PFSK-1 (cell line): ENCODE measurements around the gene SEMA4D.

Source experiments
- FOXP2 ChIP-seq: optimal IDR thresholded peaks from 2 replicates; pipeline ENCODE3; 2011; ENCODE audit warnings: borderline replicate concordance, control low read depth, inconsistent platforms; ENCODE audit not compliant: insufficient read depth; ENCODE audit errors: extremely low read length, extremely low read depth
- POLR2AphosphoS5 ChIP-seq: IDR thresholded peaks from 2 replicates; pipeline ENCODE4 v1.6.1; 2012; ENCODE audit warnings: low read depth, mild to moderate bottlenecking, control low read depth, low read length, moderate library complexity
- SIN3A ChIP-seq: IDR thresholded peaks from 2 replicates; pipeline ENCODE4 v1.6.1; 2012; ENCODE audit warnings: mild to moderate bottlenecking, low read length, moderate library complexity, borderline replicate concordance; ENCODE audit not compliant: insufficient read depth
- TAF1 ChIP-seq: IDR thresholded peaks from 2 replicates; pipeline ENCODE4 v1.6.1; 2012; ENCODE audit warnings: low read length, control low read depth, borderline replicate concordance; ENCODE audit not compliant: insufficient read depth
- TF ChIP-seq, protein P1 (sequence below), 2 experiments: IDR thresholded peaks; 2 replicates each; pipeline versions ENCODE4 v1.6.1 to v1.8.0; 2011 to 2012; ENCODE audit warnings: low read depth in 2 of 2, low read length in 2 of 2, control low read depth in 1 of 2, inconsistent platforms in 1 of 2, mild to moderate bottlenecking in 1 of 2, moderate library complexity in 1 of 2; ENCODE audit not compliant: insufficient read depth in 1 of 2

Gene SEMA4D

DNA sequence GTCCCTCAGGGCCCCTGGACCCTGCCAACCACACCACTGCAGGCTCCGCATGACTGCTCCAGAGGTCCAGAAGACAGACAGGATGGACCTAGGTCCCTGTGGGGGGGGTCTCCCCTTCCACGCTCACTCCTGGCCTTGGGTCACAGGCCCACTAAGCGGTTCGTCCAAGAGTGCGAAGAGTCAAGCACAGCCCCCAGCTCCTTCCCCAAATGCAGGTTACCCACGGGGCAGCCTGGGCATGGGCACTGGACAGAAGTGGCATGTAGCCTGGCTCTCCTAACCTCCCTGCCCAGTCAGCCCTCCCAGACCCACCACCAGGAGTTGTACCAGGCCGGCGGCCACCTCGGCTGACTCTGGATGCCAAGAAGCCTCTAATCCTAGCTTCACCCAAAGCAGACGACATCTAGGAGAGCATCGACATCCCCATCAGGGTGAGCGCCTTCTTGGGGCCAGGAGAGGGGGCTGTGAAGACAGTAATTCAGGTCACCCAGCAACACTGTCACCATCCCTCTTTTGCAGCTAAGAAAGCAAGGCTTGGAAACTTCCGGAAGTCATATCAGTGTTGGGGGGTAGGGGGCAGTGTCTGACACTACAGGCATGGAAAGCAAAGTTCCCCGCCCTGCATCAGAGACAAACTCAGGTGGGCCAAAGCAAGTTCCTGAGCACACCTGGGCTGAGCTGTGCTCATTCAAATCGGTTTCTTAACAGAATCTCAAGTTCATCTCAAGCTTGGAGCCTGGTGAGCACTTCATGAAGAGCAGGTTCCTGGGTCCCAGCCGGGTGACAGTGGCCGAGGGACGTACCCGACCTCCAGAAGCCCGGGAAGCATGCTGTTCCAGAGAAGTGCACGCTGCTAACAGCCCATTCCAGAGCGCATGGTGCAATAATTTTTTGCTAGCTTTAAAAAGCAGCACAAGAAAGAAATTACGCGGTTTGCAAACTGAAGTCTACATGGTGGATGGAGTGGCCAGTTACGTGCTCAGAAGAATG, 68.7 kb downstream of the SEMA4D start:
- TF ChIP-seq SIN3A: no peak
- TF ChIP-seq, protein P1, sequence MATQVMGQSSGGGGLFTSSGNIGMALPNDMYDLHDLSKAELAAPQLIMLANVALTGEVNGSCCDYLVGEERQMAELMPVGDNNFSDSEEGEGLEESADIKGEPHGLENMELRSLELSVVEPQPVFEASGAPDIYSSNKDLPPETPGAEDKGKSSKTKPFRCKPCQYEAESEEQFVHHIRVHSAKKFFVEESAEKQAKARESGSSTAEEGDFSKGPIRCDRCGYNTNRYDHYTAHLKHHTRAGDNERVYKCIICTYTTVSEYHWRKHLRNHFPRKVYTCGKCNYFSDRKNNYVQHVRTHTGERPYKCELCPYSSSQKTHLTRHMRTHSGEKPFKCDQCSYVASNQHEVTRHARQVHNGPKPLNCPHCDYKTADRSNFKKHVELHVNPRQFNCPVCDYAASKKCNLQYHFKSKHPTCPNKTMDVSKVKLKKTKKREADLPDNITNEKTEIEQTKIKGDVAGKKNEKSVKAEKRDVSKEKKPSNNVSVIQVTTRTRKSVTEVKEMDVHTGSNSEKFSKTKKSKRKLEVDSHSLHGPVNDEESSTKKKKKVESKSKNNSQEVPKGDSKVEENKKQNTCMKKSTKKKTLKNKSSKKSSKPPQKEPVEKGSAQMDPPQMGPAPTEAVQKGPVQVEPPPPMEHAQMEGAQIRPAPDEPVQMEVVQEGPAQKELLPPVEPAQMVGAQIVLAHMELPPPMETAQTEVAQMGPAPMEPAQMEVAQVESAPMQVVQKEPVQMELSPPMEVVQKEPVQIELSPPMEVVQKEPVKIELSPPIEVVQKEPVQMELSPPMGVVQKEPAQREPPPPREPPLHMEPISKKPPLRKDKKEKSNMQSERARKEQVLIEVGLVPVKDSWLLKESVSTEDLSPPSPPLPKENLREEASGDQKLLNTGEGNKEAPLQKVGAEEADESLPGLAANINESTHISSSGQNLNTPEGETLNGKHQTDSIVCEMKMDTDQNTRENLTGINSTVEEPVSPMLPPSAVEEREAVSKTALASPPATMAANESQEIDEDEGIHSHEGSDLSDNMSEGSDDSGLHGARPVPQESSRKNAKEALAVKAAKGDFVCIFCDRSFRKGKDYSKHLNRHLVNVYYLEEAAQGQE (IDR thresholded peaks at IDR 0.05; ENCODE audit: insufficient read depth in 1 of 2, low read depth in 2 of 2, low read length in 2 of 2): no peak
- TF ChIP-seq FOXP2: no peak
- no peak for TF ChIP-seq POLR2AphosphoS5
- TF ChIP-seq TAF1: no peak

DNA sequence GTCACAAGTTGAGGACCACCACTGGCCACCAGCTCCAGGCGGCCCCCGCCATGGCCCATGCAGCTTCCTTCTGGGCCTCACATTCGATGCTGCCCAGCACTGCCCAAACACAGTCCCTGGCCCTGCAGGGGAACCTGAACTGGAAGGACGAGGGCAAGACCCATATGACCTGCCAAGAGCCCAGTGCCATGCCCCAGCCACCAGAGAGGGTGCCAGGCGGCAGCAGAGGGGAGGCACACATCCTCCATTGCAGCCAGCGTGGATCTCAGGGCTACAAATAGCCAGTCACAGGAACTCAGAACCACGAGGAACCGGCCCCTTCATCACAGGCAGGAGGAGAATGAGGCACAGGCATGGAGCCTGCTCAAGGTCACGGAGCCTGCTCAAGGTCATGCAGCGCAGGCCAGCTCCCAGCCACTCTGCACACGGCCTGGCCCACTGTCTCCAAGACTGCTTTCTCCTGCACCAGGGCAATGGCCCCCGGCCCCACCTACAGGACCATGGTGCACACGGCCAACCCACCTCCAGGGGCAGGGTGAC, 69.6 kb downstream of the SEMA4D start:
- no peak for TF ChIP-seq POLR2AphosphoS5
- no peak for TF ChIP-seq FOXP2
- TF ChIP-seq TAF1: no peak
- no peak for TF ChIP-seq SIN3A
- TF ChIP-seq, protein P1 (IDR thresholded peaks at IDR 0.05; ENCODE audit: insufficient read depth in 1 of 2, low read depth in 2 of 2, low read length in 2 of 2): no peak

DNA sequence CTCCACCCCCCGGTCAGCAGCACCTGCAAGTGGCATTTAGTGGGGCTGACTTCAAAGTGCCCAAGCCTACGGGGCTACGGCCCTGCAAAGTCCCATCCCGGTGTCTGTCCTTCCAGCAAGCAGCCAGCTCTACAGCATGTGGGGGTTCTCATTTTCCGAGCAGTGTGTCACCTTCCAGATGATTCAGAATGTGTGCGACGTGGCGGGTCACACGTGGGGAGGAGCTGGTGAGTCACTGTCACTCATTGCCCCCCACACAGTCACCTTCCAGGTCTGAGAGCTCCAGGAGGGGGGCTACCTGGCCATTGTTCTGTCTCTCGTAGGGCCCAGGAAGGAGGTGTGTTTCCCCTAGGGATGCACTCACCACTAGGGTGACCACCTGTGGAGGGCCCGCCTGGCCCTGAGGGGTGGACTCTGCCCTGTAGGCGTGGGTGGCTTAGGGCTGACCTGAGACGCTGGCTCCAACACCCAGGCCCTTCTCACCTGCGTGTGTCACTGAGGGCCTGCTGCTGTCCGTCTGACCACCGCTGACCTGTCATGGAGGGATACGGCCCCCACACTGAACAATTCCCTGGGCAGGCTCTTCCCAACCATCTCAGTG, 70.2 kb downstream of the SEMA4D start:
- TF ChIP-seq POLR2AphosphoS5: no peak
- TF ChIP-seq SIN3A: no peak
- TF ChIP-seq, protein P1 (IDR thresholded peaks at IDR 0.05; ENCODE audit: insufficient read depth in 1 of 2, low read depth in 2 of 2, low read length in 2 of 2): no peak
- no peak for TF ChIP-seq FOXP2
- no peak for TF ChIP-seq TAF1

DNA sequence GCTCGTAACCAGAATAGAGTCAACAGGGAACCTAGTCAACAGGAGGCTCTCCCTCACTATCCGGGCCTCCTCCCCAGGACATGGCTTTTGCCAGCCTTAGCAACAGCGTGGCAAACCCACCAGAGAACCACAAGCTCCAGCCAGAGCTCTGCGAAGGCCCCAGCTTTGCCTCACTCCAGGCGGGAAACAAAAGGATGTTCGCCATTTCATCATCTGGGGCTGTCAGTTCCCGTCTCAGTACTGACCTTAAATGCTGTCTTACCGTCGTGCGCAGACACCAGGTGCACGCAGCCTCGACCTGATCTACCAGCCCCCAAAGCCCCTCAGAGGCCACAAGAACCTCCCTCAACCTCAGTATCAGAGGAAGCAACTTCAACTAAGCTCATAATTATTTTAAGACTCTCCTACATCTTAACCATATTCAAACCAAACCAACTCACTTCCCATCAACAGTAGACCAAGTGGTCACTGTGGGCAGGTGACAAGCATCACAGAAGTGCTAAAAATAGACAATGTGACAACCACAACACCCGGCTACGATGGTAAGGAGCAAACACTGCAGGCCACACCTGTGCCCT, 71.4 kb downstream of the SEMA4D start:
- TF ChIP-seq POLR2AphosphoS5 (no peak), SIN3A (no peak), FOXP2 (no peak), TAF1 (no peak)
- TF ChIP-seq, protein P1 (IDR thresholded peaks at IDR 0.05; ENCODE audit: insufficient read depth in 1 of 2, low read depth in 2 of 2, low read length in 2 of 2): no peak
